HEK293 (cell line): ENCODE data around the gene SLC17A1.

Source experiments
- CTCF ChIA-PET: fragments of 350-600 bp; formaldehyde crosslinking; extraction: SDS; loops from one replicate; lab custom pipeline; 2021; ENCODE audit warnings: antibody characterized with exemption; lab: Yijun Ruan, JAX
- POLR2A ChIA-PET: fragments of 300-600 bp; formaldehyde crosslinking; extraction: SDS; loops from one replicate; lab custom pipeline; 2020; ENCODE audit warnings: antibody characterized with exemption, inconsistent platforms; lab: Yijun Ruan, JAX
- H3K27ac ChIP-seq: fragments of 200-500 bp; sonication (Bioruptor generic); 2 replicates; pipeline ENCODE4 v1.5.1; 2014; ENCODE audit warnings: low read depth, low read length, control low read depth, inconsistent platforms; ENCODE audit errors: extremely low read depth
- H3K36me3 ChIP-seq, 2 experiments: fragments of 200-500 bp in 1 of 2; sonication (Bioruptor generic) in 1 of 2; 1 replicate in 1 of 2; 2 replicates in 1 of 2; pipeline ENCODE4 v1.5.1; 2014 to 2017; ENCODE audit warnings: inconsistent platforms in 2 of 2, low read length in 2 of 2; ENCODE audit not compliant: control insufficient read depth in 2 of 2, insufficient read depth in 1 of 2
- H3K4me1 ChIP-seq: fragments of 200-500 bp; sonication (Bioruptor generic); 2 replicates; pipeline ENCODE4 v1.5.1; 2014; ENCODE audit warnings: mild to moderate bottlenecking, low read length, inconsistent platforms; ENCODE audit not compliant: control insufficient read depth, insufficient read depth
- H3K4me3 ChIP-seq: 2 replicates; pipeline ENCODE4 v1.5.1; 2011; ENCODE audit warnings: low read depth, mild to moderate bottlenecking, control low read depth, low read length, moderate library complexity
- H3K9me3 ChIP-seq: fragments of 200-500 bp; sonication (Bioruptor generic); 2 replicates; pipeline ENCODE4 v1.5.1; 2014; ENCODE audit warnings: low read depth, low read length, inconsistent platforms; ENCODE audit not compliant: control insufficient read depth, insufficient read depth
- FEZF1 ChIP-seq: fragments of 450-650 bp; formaldehyde crosslinking; IDR thresholded peaks from 2 replicates; pipeline ENCODE4 v1.5.1; 2016; ENCODE audit warnings: missing biosample characterization, missing genetic modification characterization
- GLI2 ChIP-seq: fragments of 450-650 bp; formaldehyde crosslinking; IDR thresholded peaks from 2 replicates; pipeline ENCODE4; 2017; ENCODE audit warnings: missing biosample characterization, missing genetic modification characterization, low read depth, borderline replicate concordance
- GLIS2 ChIP-seq: fragments of 450-650 bp; formaldehyde crosslinking; IDR thresholded peaks from 2 replicates; pipeline ENCODE4 v1.5.1; 2016; ENCODE audit warnings: missing biosample characterization, missing genetic modification characterization
- IKZF3 ChIP-seq: fragments of 450-650 bp; IDR thresholded peaks from 2 replicates; pipeline ENCODE4 v1.5.0; 2018; ENCODE audit warnings: missing biosample characterization, mild to moderate bottlenecking, missing genetic modification characterization, moderate library complexity
- REPIN1 ChIP-seq: fragments of 450-650 bp; formaldehyde crosslinking; IDR thresholded peaks from 2 replicates; pipeline ENCODE4 v1.5.1; 2017; ENCODE audit warnings: missing biosample characterization, missing genetic modification characterization, low read depth
- REST ChIP-seq: fragments of 450-650 bp; formaldehyde crosslinking; IDR thresholded peaks from 2 replicates; pipeline ENCODE4 v1.5.1; 2016; ENCODE audit warnings: missing biosample characterization, missing genetic modification characterization
- SP3 ChIP-seq: fragments of 450-650 bp; formaldehyde crosslinking; IDR thresholded peaks from 2 replicates; pipeline ENCODE4 v1.5.1; 2016; ENCODE audit warnings: missing biosample characterization, missing genetic modification characterization
- ZBTB1 ChIP-seq: fragments of 450-650 bp; formaldehyde crosslinking; IDR thresholded peaks from 2 replicates; pipeline ENCODE4 v1.5.1; 2016; ENCODE audit warnings: missing biosample characterization, missing genetic modification characterization
- ZBTB48 ChIP-seq: fragments of 450-650 bp; formaldehyde crosslinking; IDR thresholded peaks from 2 replicates; pipeline ENCODE4 v1.5.1; 2016; ENCODE audit warnings: missing biosample characterization, missing genetic modification characterization
- ZBTB7A ChIP-seq: fragments of 450-650 bp; formaldehyde crosslinking; IDR thresholded peaks from 2 replicates; pipeline ENCODE4 v1.5.1; 2016; ENCODE audit warnings: low read depth, missing biosample characterization, missing genetic modification characterization
- ZFP3 ChIP-seq: fragments of 450-650 bp; formaldehyde crosslinking; IDR thresholded peaks from 2 replicates; pipeline ENCODE4 v1.5.1; 2016; ENCODE audit warnings: low read depth, missing biosample characterization, missing genetic modification characterization
- ZFP41 ChIP-seq: fragments of 450-650 bp; formaldehyde crosslinking; IDR thresholded peaks from 2 replicates; pipeline ENCODE4 v1.5.1; 2016; ENCODE audit warnings: missing biosample characterization, missing genetic modification characterization, borderline replicate concordance
- ZNF132 ChIP-seq: fragments of 450-650 bp; formaldehyde crosslinking; IDR thresholded peaks from 2 replicates; pipeline ENCODE4 v1.5.1; 2017; ENCODE audit warnings: missing biosample characterization, missing genetic modification characterization, borderline replicate concordance
- ZNF138 ChIP-seq: fragments of 450-650 bp; formaldehyde crosslinking; IDR thresholded peaks from 2 replicates; pipeline ENCODE4 v1.5.1; 2016; ENCODE audit warnings: missing biosample characterization, missing genetic modification characterization, borderline replicate concordance
- ZNF2 ChIP-seq: fragments of 450-650 bp; formaldehyde crosslinking; IDR thresholded peaks from 2 replicates; pipeline ENCODE4 v1.5.1; 2016; ENCODE audit warnings: missing biosample characterization, missing genetic modification characterization
- ZNF211 ChIP-seq: fragments of 450-650 bp; formaldehyde crosslinking; IDR thresholded peaks from 2 replicates; pipeline ENCODE4 v1.5.1; 2016; ENCODE audit warnings: low read depth, missing biosample characterization, missing genetic modification characterization
- ZNF23 ChIP-seq: fragments of 450-650 bp; formaldehyde crosslinking; IDR thresholded peaks from 2 replicates; pipeline ENCODE4 v1.5.1; 2016; ENCODE audit warnings: missing biosample characterization, missing genetic modification characterization, borderline replicate concordance
- ZNF302 ChIP-seq: fragments of 450-650 bp; formaldehyde crosslinking; IDR thresholded peaks from 2 replicates; pipeline ENCODE4 v1.5.1; 2016; ENCODE audit warnings: missing biosample characterization, missing genetic modification characterization, low read depth
- ZNF311 ChIP-seq: fragments of 450-650 bp; formaldehyde crosslinking; IDR thresholded peaks from 2 replicates; pipeline ENCODE4 v1.5.1; 2017; ENCODE audit warnings: missing biosample characterization, missing genetic modification characterization, borderline replicate concordance
- ZNF341 ChIP-seq: fragments of 450-650 bp; formaldehyde crosslinking; IDR thresholded peaks from 2 replicates; pipeline ENCODE4; 2016; ENCODE audit warnings: low read depth, missing biosample characterization, missing genetic modification characterization
- ZNF391 ChIP-seq: fragments of 450-650 bp; formaldehyde crosslinking; IDR thresholded peaks from 2 replicates; pipeline ENCODE4 v1.5.1; 2016; ENCODE audit warnings: low read depth, missing biosample characterization, missing genetic modification characterization, borderline replicate concordance
- ZNF394 ChIP-seq: fragments of 450-650 bp; formaldehyde crosslinking; IDR thresholded peaks from 2 replicates; pipeline ENCODE4 v1.5.1; 2016; ENCODE audit warnings: missing biosample characterization, missing genetic modification characterization, mild to moderate bottlenecking, moderate library complexity, borderline replicate concordance
- ZNF416 ChIP-seq: fragments of 450-650 bp; formaldehyde crosslinking; IDR thresholded peaks from 2 replicates; pipeline ENCODE4 v1.5.1; 2016; ENCODE audit warnings: missing biosample characterization, missing genetic modification characterization
- ZNF426 ChIP-seq: fragments of 450-650 bp; formaldehyde crosslinking; IDR thresholded peaks from 2 replicates; pipeline ENCODE4 v1.5.1; 2017; ENCODE audit warnings: missing biosample characterization, missing genetic modification characterization, mild to moderate bottlenecking, inconsistent platforms, moderate library complexity
- ZNF473 ChIP-seq: fragments of 450-650 bp; formaldehyde crosslinking; IDR thresholded peaks from 2 replicates; pipeline ENCODE4 v1.5.1; 2017; ENCODE audit warnings: missing biosample characterization, missing genetic modification characterization
- ZNF514 ChIP-seq: fragments of 450-650 bp; formaldehyde crosslinking; IDR thresholded peaks from 2 replicates; pipeline ENCODE4 v1.5.1; 2016; ENCODE audit warnings: missing biosample characterization, missing genetic modification characterization
- ZNF585B ChIP-seq: fragments of 450-650 bp; formaldehyde crosslinking; IDR thresholded peaks from 2 replicates; pipeline ENCODE4 v1.5.1; 2016; ENCODE audit warnings: missing biosample characterization, missing genetic modification characterization
- ZNF624 ChIP-seq: fragments of 450-650 bp; formaldehyde crosslinking; IDR thresholded peaks from 2 replicates; pipeline ENCODE4 v1.5.1; 2017; ENCODE audit warnings: missing biosample characterization, missing genetic modification characterization
- ZNF692 ChIP-seq: fragments of 450-650 bp; formaldehyde crosslinking; IDR thresholded peaks from 2 replicates; pipeline ENCODE4 v1.5.1; 2016; ENCODE audit warnings: missing biosample characterization, missing genetic modification characterization
- ZNF776 ChIP-seq: fragments of 450-650 bp; formaldehyde crosslinking; IDR thresholded peaks from 2 replicates; pipeline ENCODE4 v1.5.0; 2017; ENCODE audit warnings: missing biosample characterization, missing genetic modification characterization, borderline replicate concordance
- ZNF792 ChIP-seq: fragments of 450-650 bp; formaldehyde crosslinking; IDR thresholded peaks from 2 replicates; pipeline ENCODE4 v1.5.1; 2016; ENCODE audit warnings: missing biosample characterization, missing genetic modification characterization
- ZSCAN18 ChIP-seq: fragments of 450-650 bp; formaldehyde crosslinking; IDR thresholded peaks from 2 replicates; pipeline ENCODE4 v1.5.1; 2016; ENCODE audit warnings: missing biosample characterization, missing genetic modification characterization
- ZSCAN23 ChIP-seq: fragments of 450-650 bp; formaldehyde crosslinking; IDR thresholded peaks from 2 replicates; pipeline ENCODE4 v1.5.1; 2016; ENCODE audit warnings: missing biosample characterization, missing genetic modification characterization

SLC17A1 gene

GRCh38 chr6:25872814-25873213 is 41.0 kb upstream of the SLC17A1 start:
- Histone ChIP-seq H3K27ac (no peak overlapping the region), H3K36me3 (no peaks in the 10 kb centered on the region), H3K4me3 (no peak overlapping the region), H3K9me3 (no peaks in the 10 kb centered on the region), H3K4me1 (no peaks in the 10 kb centered on the region)
- POLR2A ChIA-PET = no interaction called here
- TF ChIP-seq ZBTB7A (tag by site-specific recombination) = no peak
- no peak for TF ChIP-seq ZFP3
- TF ChIP-seq ZNF473 (tag by site-specific recombination) = no peak
- no peak for TF ChIP-seq ZNF23 (tag by site-specific recombination)
- no peak for TF ChIP-seq ZNF514 (tag by site-specific recombination)
- no peak for TF ChIP-seq ZBTB48 (tag by site-specific recombination)
- TF ChIP-seq REST (tag by site-specific recombination) = no peak
- TF ChIP-seq ZNF391 (tag by site-specific recombination) = no peak
- TF ChIP-seq ZNF341 = no peak
- no peak for TF ChIP-seq SP3 (tag by site-specific recombination)
- TF ChIP-seq ZNF138 = no peak
- TF ChIP-seq ZNF211 (tag by site-specific recombination) = no peak
- no peak for TF ChIP-seq FEZF1 (tag by site-specific recombination)
- TF ChIP-seq ZBTB1 (tag by site-specific recombination) = no peak
- TF ChIP-seq IKZF3 (tag by site-specific recombination) = no peak
- no peak for TF ChIP-seq ZNF416 (tag by site-specific recombination)
- no peak for TF ChIP-seq ZNF585B (tag by site-specific recombination)
- no peak for TF ChIP-seq ZNF311 (tag by site-specific recombination)
- no peak for TF ChIP-seq GLI2 (tag by site-specific recombination)
- TF ChIP-seq ZFP41 (tag by site-specific recombination) = no peak
- CTCF ChIA-PET = interaction anchor here (0.9 to 1.2 kb wide), 3 partner anchors 84 to 153 kb away, joined by 3 to 7 read pairs (median 3); no protein-coding TSS in a partner anchor

GRCh38 chr6:25869840-25870239 is 38.0 kb upstream of the SLC17A1 start:
- no peaks in the 10 kb centered on the region for H3K9me3 ChIP-seq
- POLR2A ChIA-PET = no interaction called here
- TF ChIP-seq ZNF692 (tag by site-specific recombination) (no peak), ZNF2 (tag by site-specific recombination) (no peak), GLIS2 (tag by site-specific recombination) (no peak), ZSCAN23 (no peak), ZNF776 (tag by site-specific recombination) (no peak), ZNF792 (tag by site-specific recombination) (no peak), ZNF394 (tag by site-specific recombination) (no peak), ZNF624 (tag by site-specific recombination) (no peak), ZNF426 (tag by site-specific recombination) (no peak), ZNF132 (tag by site-specific recombination) (no peak), ZSCAN18 (tag by site-specific recombination) (no peak), REPIN1 (tag by site-specific recombination) (no peak), ZNF302 (tag by site-specific recombination) (no peak)

More at GRCh38 chr6:25869840-25870239, 38.0 kb upstream of the SLC17A1 start:
- Histone ChIP-seq H3K4me3 (no peak overlapping the region), H3K4me1 (no peaks in the 10 kb centered on the region), H3K27ac (no peak overlapping the region), H3K36me3 (no peaks in the 10 kb centered on the region)
- CTCF ChIA-PET = interaction anchor here (1.7 kb wide), 1 partner anchor 81 kb away, joined by 3 read pairs; no protein-coding TSS in a partner anchor
